Measurements from ENCODE around the gene KCNQ1. TPM values are rescaled to one million over a fixed set of nuclear protein-coding genes. Genes with fewer than 3 reads are reported as not detected.

The KCNQ1 gene
- total RNA-seq, 4 donors from 2014 or later, result 2.6 to 12.7 (median 4.9) TPM

DNA sequence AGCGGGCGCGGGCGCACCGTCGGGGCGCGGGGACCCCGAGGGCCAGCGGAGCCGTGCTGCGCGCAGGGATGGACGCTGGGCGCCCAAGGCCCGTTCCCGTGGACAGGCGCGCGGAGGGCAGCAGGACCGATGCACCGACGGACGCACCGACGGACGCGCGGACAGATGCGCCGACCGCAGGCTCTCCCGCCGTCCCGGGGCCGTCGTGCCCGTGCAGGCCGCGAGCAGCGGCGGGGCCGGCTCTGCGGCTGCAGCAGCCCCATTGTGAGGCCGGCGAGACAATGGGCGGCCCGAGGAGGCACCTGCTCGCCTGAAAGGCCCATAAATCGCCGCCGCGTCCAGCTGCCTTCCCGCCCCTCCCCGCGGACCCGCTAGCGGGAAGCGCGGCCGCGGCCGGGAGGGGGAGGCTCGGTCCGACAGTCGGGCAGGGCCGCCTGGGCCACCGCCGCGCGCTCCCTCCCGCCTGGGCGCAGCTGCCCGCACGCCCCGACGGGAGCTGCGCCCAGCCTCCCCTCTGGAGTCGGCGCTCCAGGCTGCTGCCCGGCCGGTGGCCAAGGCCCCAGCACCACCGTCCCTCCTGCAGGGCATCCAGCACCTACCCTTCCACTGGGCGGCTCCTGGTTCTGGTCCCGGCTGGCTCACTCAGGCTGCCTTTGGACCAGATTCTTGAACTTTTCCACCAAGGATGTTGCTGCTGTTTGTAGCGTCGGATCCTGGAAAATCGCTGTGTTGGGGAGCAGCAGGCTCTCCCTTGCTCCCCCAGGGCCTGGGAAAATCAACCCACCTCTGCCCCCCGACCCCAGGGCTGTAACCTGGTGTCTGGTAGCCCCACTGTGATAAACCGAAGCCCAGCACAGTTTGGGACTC, 425.0 kb downstream of the KCNQ1 start:
- TF ChIP-seq, protein P1, sequence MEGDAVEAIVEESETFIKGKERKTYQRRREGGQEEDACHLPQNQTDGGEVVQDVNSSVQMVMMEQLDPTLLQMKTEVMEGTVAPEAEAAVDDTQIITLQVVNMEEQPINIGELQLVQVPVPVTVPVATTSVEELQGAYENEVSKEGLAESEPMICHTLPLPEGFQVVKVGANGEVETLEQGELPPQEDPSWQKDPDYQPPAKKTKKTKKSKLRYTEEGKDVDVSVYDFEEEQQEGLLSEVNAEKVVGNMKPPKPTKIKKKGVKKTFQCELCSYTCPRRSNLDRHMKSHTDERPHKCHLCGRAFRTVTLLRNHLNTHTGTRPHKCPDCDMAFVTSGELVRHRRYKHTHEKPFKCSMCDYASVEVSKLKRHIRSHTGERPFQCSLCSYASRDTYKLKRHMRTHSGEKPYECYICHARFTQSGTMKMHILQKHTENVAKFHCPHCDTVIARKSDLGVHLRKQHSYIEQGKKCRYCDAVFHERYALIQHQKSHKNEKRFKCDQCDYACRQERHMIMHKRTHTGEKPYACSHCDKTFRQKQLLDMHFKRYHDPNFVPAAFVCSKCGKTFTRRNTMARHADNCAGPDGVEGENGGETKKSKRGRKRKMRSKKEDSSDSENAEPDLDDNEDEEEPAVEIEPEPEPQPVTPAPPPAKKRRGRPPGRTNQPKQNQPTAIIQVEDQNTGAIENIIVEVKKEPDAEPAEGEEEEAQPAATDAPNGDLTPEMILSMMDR (IDR thresholded peaks at IDR 0.05), result no peak
- no peak for TF ChIP-seq POLR2AphosphoS5 (IDR thresholded peaks at IDR 0.05)
- TF ChIP-seq EP300 (IDR thresholded peaks at IDR 0.05), result no peak
- no peak for TF ChIP-seq POLR2A (IDR thresholded peaks at IDR 0.05)
- no peak overlapping the region for H3K27ac ChIP-seq
- peaks cover 0 to 5% (median 0%) of the 10 kb centered on the region in 3 donors for H3K9me3 ChIP-seq
- H3K4me3 ChIP-seq, result no peak overlapping the region
- WGBS, 2 donors (ENCODE audit: low coverage in 1 of 2), result 100% methylated on average over 3 of the region's 90 CpGs; no CpG with 5 or more reads in 1 of the 2 donors
- no peak for ATAC-seq
- no peaks in the 10 kb centered on the region for H3K4me1 ChIP-seq
- H3K27me3 ChIP-seq, result peaks cover 65% of the 10 kb centered on the region
- H3K36me3 ChIP-seq, result no peaks in the 10 kb centered on the region

DNA sequence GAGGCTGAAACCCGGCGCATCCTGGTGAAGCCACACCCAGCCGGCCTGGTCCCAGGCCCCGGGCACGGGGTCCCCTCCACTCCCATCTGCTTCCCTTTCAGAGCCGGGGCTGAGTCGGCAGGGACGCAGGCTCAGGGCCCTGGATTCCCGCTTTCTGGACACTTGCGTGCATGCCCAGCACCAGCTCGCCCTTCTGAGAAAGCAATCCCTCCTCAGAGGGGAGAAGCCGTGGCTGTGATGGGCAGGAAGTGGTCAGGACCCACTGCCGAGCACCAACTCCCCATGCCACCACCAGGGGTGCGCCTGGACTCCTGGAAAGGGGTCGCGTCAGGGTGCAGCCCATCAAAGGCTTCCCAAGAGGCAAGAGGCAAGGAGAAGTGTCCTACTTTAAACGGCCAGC, 425.7 kb downstream of the KCNQ1 start:
- no CpG with 5 or more reads among the region's 17 CpGs for WGBS, 2 donors (ENCODE audit: low coverage in 1 of 2)
- H3K36me3 ChIP-seq, result peaks cover 0 to 6% of the 10 kb centered on the region in 2 donors

DNA sequence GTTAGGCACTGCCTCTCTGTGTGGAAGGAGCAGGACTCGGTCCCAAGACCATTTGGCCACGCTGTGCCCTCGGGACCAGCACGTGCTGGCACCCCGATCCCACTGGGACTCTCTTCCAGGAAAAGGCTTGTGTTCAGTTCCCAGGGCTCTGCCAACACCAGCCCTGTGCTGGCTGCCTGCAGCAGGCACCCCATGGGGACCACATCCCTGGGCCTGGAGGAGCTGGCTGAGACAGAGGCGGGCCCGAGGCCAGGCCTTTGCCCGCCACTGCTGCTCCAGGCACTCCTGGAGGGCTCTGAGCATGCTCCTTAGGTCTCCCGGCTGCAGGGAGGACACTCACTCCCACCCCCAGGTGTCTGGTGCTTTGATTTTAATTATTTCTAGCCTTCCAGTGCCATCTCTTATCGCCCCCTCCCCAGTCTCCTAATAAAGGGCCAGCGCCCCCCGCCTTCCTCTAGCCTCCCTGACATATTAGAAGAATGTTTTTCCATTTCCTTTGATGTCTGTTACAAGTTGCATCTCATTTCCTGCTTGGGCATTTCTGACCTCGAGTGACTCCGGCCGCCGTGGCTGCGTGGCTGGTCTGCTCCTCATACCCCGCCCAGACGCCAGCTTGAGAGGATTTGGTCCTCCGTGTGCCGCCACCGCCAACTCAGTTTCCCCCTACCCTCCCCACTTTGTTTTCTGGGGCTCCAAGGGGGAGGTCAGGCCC, 426.3 kb downstream of the KCNQ1 start:
- Histone ChIP-seq H3K4me3 (no peak overlapping the region), H3K27me3 (peaks cover 65% of the 10 kb centered on the region), H3K27ac (no peak overlapping the region), H3K4me1 (no peaks in the 10 kb centered on the region), H3K36me3 (peaks cover 0 to 10% of the 10 kb centered on the region in 2 donors), H3K9me3 (peaks cover 0 to 11% (median 0%) of the 10 kb centered on the region in 3 donors)
- WGBS, 2 donors (ENCODE audit: low coverage in 1 of 2), result 50 to 80% methylated on average over 8 to 9 of the region's 22 CpGs
- no peak for ATAC-seq
- TF ChIP-seq EP300 (IDR thresholded peaks at IDR 0.05) (no peak), POLR2A (IDR thresholded peaks at IDR 0.05) (no peak), POLR2AphosphoS5 (IDR thresholded peaks at IDR 0.05) (no peak)
- TF ChIP-seq, protein P1 (IDR thresholded peaks at IDR 0.05), result no peak

More for the DNA sequence above, 425.7 kb downstream of the KCNQ1 start:
- peaks cover 65% of the 10 kb centered on the region for H3K27me3 ChIP-seq
- H3K4me1 ChIP-seq, result no peaks in the 10 kb centered on the region
- peaks cover 0 to 11% (median 0%) of the 10 kb centered on the region in 3 donors for H3K9me3 ChIP-seq
- ATAC-seq, result no peak
- no peak overlapping the region for H3K27ac ChIP-seq
- TF ChIP-seq EP300 (IDR thresholded peaks at IDR 0.05) (no peak), POLR2AphosphoS5 (IDR thresholded peaks at IDR 0.05) (no peak), POLR2A (IDR thresholded peaks at IDR 0.05) (no peak)
- TF ChIP-seq, protein P1 (IDR thresholded peaks at IDR 0.05), result no peak
- no peak overlapping the region for H3K4me3 ChIP-seq

DNA sequence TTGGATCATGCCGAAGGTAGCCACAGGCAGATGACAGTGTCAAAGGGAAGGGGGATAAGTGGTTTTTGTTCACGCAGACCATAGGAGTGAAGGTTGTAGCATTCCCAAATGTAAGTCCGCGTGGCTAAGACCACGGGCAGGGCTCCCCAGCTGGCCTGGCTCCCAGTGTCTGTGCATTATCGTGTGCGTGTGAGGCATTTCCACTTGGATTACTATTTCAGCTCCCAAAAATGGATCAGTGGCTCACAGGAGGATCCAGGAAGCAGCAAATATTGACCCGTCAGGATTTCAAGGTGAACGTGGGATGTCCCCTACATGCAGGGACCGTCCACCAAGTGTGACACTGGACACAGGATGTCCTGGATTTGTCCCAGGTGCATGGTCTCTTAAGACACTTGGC, 430.2 kb downstream of the KCNQ1 start:
- peaks cover 0 to 23% (median 0%) of the 10 kb centered on the region in 3 donors for H3K9me3 ChIP-seq
- H3K27me3 ChIP-seq, result peaks cover 32% of the 10 kb centered on the region
- H3K27ac ChIP-seq, result no peak overlapping the region
- TF ChIP-seq, protein P1 (IDR thresholded peaks at IDR 0.05), result no peak
- TF ChIP-seq POLR2A (IDR thresholded peaks at IDR 0.05) (no peak), POLR2AphosphoS5 (IDR thresholded peaks at IDR 0.05) (no peak), EP300 (IDR thresholded peaks at IDR 0.05) (no peak)
- H3K36me3 ChIP-seq, result peaks cover 0 to 25% of the 10 kb centered on the region in 2 donors
- 95 to 100% methylated on average over 2 to 4 of the region's 10 CpGs for WGBS, 2 donors (ENCODE audit: low coverage in 1 of 2)
- H3K4me3 ChIP-seq, result no peak overlapping the region
- no peaks in the 10 kb centered on the region for H3K4me1 ChIP-seq
- ATAC-seq, result no peak

Data from gastroesophageal sphincter (tissue), 4 donors.